ENCODE results near the gene DSG1.

DNA sequence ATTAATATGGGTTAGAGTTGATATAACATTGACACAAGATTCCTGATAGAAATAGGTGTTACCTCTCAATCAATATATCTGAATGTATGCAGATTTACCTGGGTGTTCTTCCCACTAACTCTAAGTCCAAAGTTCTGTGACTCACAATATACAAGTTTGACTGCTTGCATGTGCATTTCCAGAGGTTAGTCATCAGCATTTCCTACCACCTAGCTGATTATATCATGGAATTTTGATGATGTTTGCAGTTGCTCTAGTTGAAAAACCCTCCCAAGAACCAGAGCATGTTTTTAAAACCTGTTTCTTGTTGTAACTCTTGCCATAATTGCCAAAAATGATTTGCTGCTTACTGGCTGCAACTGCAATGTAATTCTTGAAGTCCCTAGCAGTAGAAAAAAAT is 15.0 kb upstream of the DSG1 start:
- no peak for TF ChIP-seq PATZ1 (CRISPR knock-in tag; IDR thresholded peaks at IDR 0.05; ENCODE audit: borderline replicate concordance)
- no peak for TF ChIP-seq RARB (CRISPR knock-in tag; IDR thresholded peaks at IDR 0.05)
- TF ChIP-seq, protein P1, sequence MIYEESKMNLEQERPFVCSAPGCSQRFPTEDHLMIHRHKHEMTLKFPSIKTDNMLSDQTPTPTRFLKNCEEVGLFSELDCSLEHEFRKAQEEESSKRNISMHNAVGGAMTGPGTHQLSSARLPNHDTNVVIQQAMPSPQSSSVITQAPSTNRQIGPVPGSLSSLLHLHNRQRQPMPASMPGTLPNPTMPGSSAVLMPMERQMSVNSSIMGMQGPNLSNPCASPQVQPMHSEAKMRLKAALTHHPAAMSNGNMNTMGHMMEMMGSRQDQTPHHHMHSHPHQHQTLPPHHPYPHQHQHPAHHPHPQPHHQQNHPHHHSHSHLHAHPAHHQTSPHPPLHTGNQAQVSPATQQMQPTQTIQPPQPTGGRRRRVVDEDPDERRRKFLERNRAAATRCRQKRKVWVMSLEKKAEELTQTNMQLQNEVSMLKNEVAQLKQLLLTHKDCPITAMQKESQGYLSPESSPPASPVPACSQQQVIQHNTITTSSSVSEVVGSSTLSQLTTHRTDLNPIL (CRISPR knock-in tag; IDR thresholded peaks at IDR 0.05; ENCODE audit: low read depth), result no peak
- no peak for TF ChIP-seq ARNTL (CRISPR knock-in tag; IDR thresholded peaks at IDR 0.05; ENCODE audit: borderline replicate concordance, low read depth)
- TF ChIP-seq GLIS3 (CRISPR knock-in tag; IDR thresholded peaks at IDR 0.05), result no peak
- no peak for TF ChIP-seq ZFP3 (CRISPR knock-in tag; IDR thresholded peaks at IDR 0.05)

Data from SK-N-SH treated with all-trans-retinoic acid at 6 μM for 48 hours (cell line).